WTC11 (cell line): Measurements from ENCODE around the gene GABRP.

Source experiments
- CREM ChIP-seq: sonication (generic); formaldehyde crosslinking; IDR thresholded peaks from 2 replicates; pipeline ENCODE4 v1.8.1; 2022; ENCODE audit warnings: mild to moderate bottlenecking, missing genetic modification reagents, moderate library complexity
- CTCF ChIP-seq: fragments of 200-600 bp; IDR thresholded peaks from 2 replicates; pipeline ENCODE4 v1.8.0; 2022; ENCODE audit warnings: antibody characterized with exemption
- ESRRA ChIP-seq: sonication (generic); formaldehyde crosslinking; IDR thresholded peaks from 2 replicates; pipeline ENCODE4 v1.8.1; 2022; ENCODE audit warnings: mild to moderate bottlenecking, missing genetic modification reagents, borderline replicate concordance
- IRF1 ChIP-seq: sonication (generic); formaldehyde crosslinking; IDR thresholded peaks from 2 replicates; pipeline ENCODE4 v1.8.0; 2023; ENCODE audit warnings: missing genetic modification reagents
- MAX ChIP-seq: sonication (generic); formaldehyde crosslinking; IDR thresholded peaks from 2 replicates; pipeline ENCODE4 v1.8.0; 2022; ENCODE audit warnings: mild to moderate bottlenecking, missing genetic modification reagents
- NR3C1 ChIP-seq: sonication (generic); formaldehyde crosslinking; conservative IDR thresholded peaks from 2 replicates; pipeline ENCODE4 v1.8.1; 2023; ENCODE audit warnings: low read depth, mild to moderate bottlenecking, missing genetic modification reagents
- USF2 ChIP-seq: sonication (generic); formaldehyde crosslinking; IDR thresholded peaks from 2 replicates; pipeline ENCODE4 v1.8.1; 2023; ENCODE audit warnings: mild to moderate bottlenecking, missing genetic modification reagents, moderate library complexity

- TF ChIP-seq MAX (no peak), CTCF (no peak), ESRRA (CRISPR knock-in tag) (no peak), NR3C1 (CRISPR knock-in tag) (no peak), IRF1 (CRISPR knock-in tag) (no peak), USF2 (no peak), CREM (CRISPR knock-in tag) (no peak)
Measured at GRCh38 chr5:170741801-170742200, 41.7 kb upstream of the GABRP start.
